ENCODE results near the gene DCAF8.

The DCAF8 gene

GRCh38 chr1:160205242-160206035 lies 56.9 kb downstream of the DCAF8 start, which contains the start of gene PEA15:
Gene PEA15, plus strand, starts transcription at chr1:160205384. Its CDS starts 6,161 bp downstream, at chr1:160211545.
- DNase-seq (peak; percentile 62 to 64), ATAC-seq (peak; percentile 79)
- Mint-ChIP-seq H3K27me3 (no peaks in the 10 kb centered on the region), H3K4me3 (peak within 1 kb of the TSS; percentile 90), H3K9me3 (no peaks in the 10 kb centered on the region), H3K4me1 (peaks cover 56% of the 10 kb centered on the region), H3K27ac (peak within 1 kb of the TSS; percentile 95)

- ATAC-seq (peak; percentile 53), DNase-seq (peak in 1 of 2 donors; percentile 39)
- Mint-ChIP-seq H3K27me3 (no peaks in the 10 kb centered on the region), H3K4me1 (peaks cover 48% of the 10 kb centered on the region), H3K4me3 (peak overlapping the region; percentile 90), H3K27ac (peak overlapping the region; percentile 51 to 85), H3K9me3 (no peaks in the 10 kb centered on the region)
Observed at GRCh38 chr1:160204526-160205241, 57.7 kb downstream of the DCAF8 start.

GRCh38 chr1:160200786-160201185 lies 61.6 kb downstream of the DCAF8 start:
- no peak for ATAC-seq

GRCh38 chr1:160197231-160197630 lies 65.1 kb downstream of the DCAF8 start:
- Mint-ChIP-seq H3K27me3 (no peaks in the 10 kb centered on the region), H3K27ac (no peak overlapping the region), H3K4me3 (no peak overlapping the region), H3K9me3 (no peaks in the 10 kb centered on the region), H3K4me1 (no peaks in the 10 kb centered on the region)
- DNase-seq (no peak), ATAC-seq (no peak)

More at GRCh38 chr1:160200786-160201185, 61.6 kb downstream of the DCAF8 start:
- Mint-ChIP-seq H3K27ac (no peak overlapping the region), H3K4me3 (no peak overlapping the region), H3K9me3 (no peaks in the 10 kb centered on the region), H3K27me3 (no peaks in the 10 kb centered on the region), H3K4me1 (peaks cover 12% of the 10 kb centered on the region)
- DNase-seq: no peak

- Mint-ChIP-seq H3K27ac (no peak overlapping the region), H3K9me3 (no peaks in the 10 kb centered on the region), H3K4me1 (no peaks in the 10 kb centered on the region), H3K4me3 (no peak overlapping the region), H3K27me3 (no peaks in the 10 kb centered on the region)
- DNase-seq (no peak), ATAC-seq (no peak)
Observed at GRCh38 chr1:160196143-160196542, 66.2 kb downstream of the DCAF8 start.

- H3K4me1 Mint-ChIP-seq: no peaks in the 10 kb centered on the region
- H3K27ac Mint-ChIP-seq: no peak overlapping the region
- no peak for ATAC-seq
- H3K9me3 Mint-ChIP-seq: no peaks in the 10 kb centered on the region
- H3K27me3 Mint-ChIP-seq: no peaks in the 10 kb centered on the region
- DNase-seq: no peak
- no peak overlapping the region for H3K4me3 Mint-ChIP-seq
Observed at GRCh38 chr1:160194737-160195059, 67.7 kb downstream of the DCAF8 start.

GRCh38 chr1:160193832-160194736 lies 68.3 kb downstream of the DCAF8 start:
- Mint-ChIP-seq H3K9me3 (no peaks in the 10 kb centered on the region), H3K4me3 (no peak overlapping the region), H3K27ac (no peak overlapping the region), H3K27me3 (no peaks in the 10 kb centered on the region), H3K4me1 (no peaks in the 10 kb centered on the region)
- ATAC-seq (peak; percentile 9), DNase-seq (no peak)

- peak; percentile 75 to 78 for DNase-seq
- Mint-ChIP-seq H3K9me3 (no peaks in the 10 kb centered on the region), H3K27me3 (no peaks in the 10 kb centered on the region), H3K27ac (no peak overlapping the region), H3K4me3 (no peak overlapping the region), H3K4me1 (no peaks in the 10 kb centered on the region)
- ATAC-seq: peak; percentile 68
Observed at GRCh38 chr1:160193091-160193819, 69.1 kb downstream of the DCAF8 start.

GRCh38 chr1:160192234-160192633 lies 70.1 kb downstream of the DCAF8 start:
- Mint-ChIP-seq H3K9me3 (no peaks in the 10 kb centered on the region), H3K27me3 (peaks cover under 1% of the 10 kb centered on the region), H3K4me3 (no peak overlapping the region), H3K4me1 (no peaks in the 10 kb centered on the region), H3K27ac (no peak overlapping the region)
- ATAC-seq (no peak), DNase-seq (no peak)

- peaks cover 5% of the 10 kb centered on the region for H3K27me3 Mint-ChIP-seq
- H3K4me1 Mint-ChIP-seq: no peaks in the 10 kb centered on the region
- H3K27ac Mint-ChIP-seq: no peak overlapping the region
- H3K9me3 Mint-ChIP-seq: no peaks in the 10 kb centered on the region
- no peak for DNase-seq
- ATAC-seq: no peak
- no peak overlapping the region for H3K4me3 Mint-ChIP-seq
Observed at GRCh38 chr1:160191756-160192155, 70.6 kb downstream of the DCAF8 start.

- no peaks in the 10 kb centered on the region for H3K4me1 Mint-ChIP-seq
- peaks cover 13% of the 10 kb centered on the region for H3K27me3 Mint-ChIP-seq
- no peaks in the 10 kb centered on the region for H3K9me3 Mint-ChIP-seq
- H3K27ac Mint-ChIP-seq: no peak within 1 kb of the TSS
- no peak within 1 kb of the TSS for H3K4me3 Mint-ChIP-seq
- ATAC-seq: no peak
- no peak for DNase-seq
Observed at GRCh38 chr1:160189649-160190625, 72.4 kb downstream of the DCAF8 start, which contains the start of gene CASQ1. Gene CASQ1, plus strand, starts transcription at chr1:160190575. Its CDS starts 177 bp downstream, at chr1:160190752.

GRCh38 chr1:160188341-160188740 lies 74.0 kb downstream of the DCAF8 start:
- DNase-seq (no peak), ATAC-seq (no peak)
- no peak overlapping the region for H3K4me3 Mint-ChIP-seq
- H3K9me3 Mint-ChIP-seq: no peaks in the 10 kb centered on the region
- H3K27me3 Mint-ChIP-seq: peaks cover 13% of the 10 kb centered on the region
- H3K27ac Mint-ChIP-seq: no peak overlapping the region
- H3K4me1 Mint-ChIP-seq: no peaks in the 10 kb centered on the region

- no peak for ATAC-seq
- Mint-ChIP-seq H3K27me3 (peaks cover 13% of the 10 kb centered on the region), H3K4me3 (no peak overlapping the region), H3K9me3 (no peaks in the 10 kb centered on the region), H3K4me1 (no peaks in the 10 kb centered on the region), H3K27ac (no peak overlapping the region)
- DNase-seq: no peak
Observed at GRCh38 chr1:160187407-160187806, 74.9 kb downstream of the DCAF8 start.

- ATAC-seq (no peak), DNase-seq (no peak)
- H3K4me3 Mint-ChIP-seq: no peak overlapping the region
- H3K9me3 Mint-ChIP-seq: no peaks in the 10 kb centered on the region
- peak overlapping the region; percentile 3 to 4 for H3K27ac Mint-ChIP-seq
- H3K27me3 Mint-ChIP-seq: peaks cover 13% of the 10 kb centered on the region
- H3K4me1 Mint-ChIP-seq: no peaks in the 10 kb centered on the region
Observed at GRCh38 chr1:160186729-160187128, 75.6 kb downstream of the DCAF8 start.

Data from stimulated activated naive CD8-positive, alpha-beta T cell treated with anti-CD3 and anti-CD28 coated beads, Interleukin-15, amount 100 ng/mL, for 72 hours (primary cell).